EL (cell line): ENCODE measurements around the gene CMC2.

Source experiments
- DNase-seq: peaks from one replicate; pipeline ENCODE4 v3.0.0-alpha.2; 2016

Gene CMC2

DNA sequence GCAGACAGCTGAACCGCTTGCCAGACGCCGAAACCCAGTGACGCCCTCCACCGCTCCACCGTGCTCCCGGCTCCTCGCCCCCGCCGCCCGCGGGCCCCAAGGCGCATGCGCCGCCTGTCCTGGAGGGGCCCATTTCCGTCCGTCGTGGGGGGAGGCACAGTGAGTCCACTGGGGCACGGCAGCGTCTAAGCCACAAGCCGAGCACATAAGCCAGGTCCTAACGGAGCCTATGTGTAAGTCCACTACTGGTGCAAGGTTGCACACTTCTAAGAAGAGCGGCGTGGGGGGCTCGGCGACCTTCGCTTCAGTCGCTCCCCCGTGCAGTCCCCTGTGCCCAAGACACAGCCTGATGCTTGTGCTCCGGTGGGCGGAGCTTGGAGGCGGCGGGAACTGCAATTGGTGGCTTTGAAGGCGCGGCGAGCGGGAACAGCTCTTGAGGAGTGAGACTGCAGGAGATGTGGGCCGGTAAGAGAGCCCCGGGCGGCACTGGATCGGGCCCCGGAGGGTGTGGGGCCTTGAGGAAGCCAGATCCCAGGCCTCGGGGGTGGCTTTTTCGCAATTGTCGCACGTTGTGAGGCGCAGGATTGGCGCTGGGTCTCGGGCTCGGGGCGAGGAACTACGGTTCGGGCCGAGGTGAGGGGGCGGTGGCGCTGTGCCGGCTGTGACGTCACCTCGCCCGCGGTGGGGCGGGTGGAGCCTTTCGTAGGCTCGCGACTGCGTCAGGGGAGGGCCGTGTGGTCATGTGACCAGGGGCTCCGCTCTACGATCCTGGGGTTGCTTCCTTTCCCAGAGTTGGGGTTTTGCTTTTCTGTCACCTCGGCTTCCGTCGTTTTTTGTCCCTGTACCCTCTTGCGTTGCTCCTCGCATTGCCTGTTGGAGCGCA lies at the start of gene CMC2, which contains the start of gene CENPN:
Gene CMC2 (minus strand): TSS at position 73 of the 883 bp plus-strand sequence. CDS start 9,491 bp downstream, outside the sequence.
Gene CENPN (plus strand): TSS at position 402 of the 883 bp plus-strand sequence. CDS start 4,726 bp downstream, outside the sequence.
- DNase-seq = peak; percentile 98

DNA sequence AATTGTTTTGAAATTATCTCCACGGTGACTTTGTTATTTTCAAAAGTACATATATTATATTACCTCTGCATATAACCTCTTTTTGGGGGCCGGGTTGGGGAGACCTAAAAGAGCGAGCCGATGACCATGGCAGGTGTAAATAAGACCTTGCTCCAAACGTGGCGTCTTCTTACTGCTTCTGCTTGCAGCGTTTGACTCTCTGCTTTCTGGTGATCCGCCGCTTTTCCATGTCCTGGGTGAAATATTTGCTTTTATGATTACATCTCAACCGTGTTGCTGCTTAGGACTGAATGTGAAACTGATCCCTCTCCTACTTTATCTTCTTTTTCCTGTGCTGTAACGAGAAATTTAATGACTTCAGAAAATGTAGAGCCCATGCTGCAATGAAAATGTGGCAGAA lies 47.1 kb upstream of the CMC2 start:
- no peak for DNase-seq

DNA sequence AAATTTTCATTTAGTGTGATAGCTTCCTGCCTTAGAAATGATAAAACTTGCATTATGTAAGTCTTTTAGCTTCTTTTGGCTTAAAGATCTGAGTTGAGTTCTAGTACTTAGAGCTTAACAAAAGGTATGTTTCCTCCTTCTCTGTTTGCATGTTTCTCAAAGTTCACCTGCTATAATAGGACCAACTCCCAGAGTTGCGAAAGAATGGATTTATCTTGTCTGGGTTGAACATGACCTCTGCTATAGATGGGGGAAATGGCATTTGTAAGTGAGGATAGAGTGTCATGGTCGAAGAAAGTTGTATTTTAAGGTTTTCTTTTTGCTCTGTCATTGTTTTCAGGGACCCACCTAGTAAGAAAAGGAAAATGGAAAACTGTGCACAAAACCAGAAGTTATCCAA lies 36.1 kb upstream of the CMC2 start:
- DNase-seq = no peak

DNA sequence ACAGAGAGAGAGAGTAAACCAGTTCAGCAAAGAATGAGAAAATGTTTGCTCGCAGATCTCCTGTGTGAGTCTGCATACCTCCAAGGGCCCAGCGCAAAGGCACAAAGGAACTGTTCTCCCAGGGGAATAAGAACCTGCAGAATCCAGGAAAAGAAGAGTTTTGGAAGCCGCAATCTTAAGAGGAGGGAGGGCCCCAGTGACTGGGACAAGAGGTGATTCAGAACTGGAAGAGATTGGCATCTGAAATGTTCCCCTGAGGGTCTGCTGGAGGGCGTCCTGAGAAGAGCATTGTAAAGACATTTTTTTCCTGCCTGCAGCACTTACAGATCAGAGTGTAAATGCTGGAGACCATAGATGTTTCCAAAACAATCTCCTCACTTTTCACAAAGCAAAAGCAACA lies 35.0 kb upstream of the CMC2 start:
- DNase-seq = no peak

DNA sequence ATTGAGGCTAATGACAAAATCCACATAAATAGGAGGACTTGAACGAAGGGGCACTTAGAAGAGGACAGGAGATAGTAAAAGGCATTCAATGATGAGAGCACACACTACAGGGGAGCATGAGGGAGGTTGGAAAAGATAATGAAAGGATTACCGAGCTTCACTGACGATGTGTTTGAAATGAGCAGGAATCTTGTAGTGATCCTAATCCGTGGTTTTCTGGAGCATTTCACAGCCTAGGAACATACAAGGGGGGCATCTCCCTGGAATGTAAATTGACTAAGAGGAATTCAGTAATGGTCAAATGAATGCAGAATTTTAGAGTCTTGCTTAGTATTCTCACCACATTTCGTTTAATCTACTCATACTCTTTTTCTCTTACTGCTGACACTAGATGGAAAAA lies 34.2 kb upstream of the CMC2 start:
- DNase-seq = no peak

DNA sequence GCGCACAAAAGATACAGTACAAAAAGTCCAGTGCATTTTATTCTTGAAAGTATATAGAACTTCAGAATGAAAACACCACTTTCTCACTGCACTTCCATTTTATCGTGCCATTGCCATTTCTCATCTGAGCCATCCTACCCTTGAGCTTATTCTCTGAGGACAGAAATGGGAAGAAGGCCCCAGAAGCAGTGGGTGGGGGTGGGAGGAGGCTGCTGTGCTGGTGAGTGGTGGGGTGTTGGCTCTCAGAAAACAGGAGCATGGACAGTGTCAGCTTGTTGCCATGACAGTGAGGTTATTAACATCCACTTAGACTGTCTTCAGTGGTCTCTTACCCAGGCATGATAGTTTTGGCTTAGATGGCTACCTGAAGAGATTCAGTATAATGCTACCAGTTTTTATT lies 33.4 kb upstream of the CMC2 start:
- no peak for DNase-seq

DNA sequence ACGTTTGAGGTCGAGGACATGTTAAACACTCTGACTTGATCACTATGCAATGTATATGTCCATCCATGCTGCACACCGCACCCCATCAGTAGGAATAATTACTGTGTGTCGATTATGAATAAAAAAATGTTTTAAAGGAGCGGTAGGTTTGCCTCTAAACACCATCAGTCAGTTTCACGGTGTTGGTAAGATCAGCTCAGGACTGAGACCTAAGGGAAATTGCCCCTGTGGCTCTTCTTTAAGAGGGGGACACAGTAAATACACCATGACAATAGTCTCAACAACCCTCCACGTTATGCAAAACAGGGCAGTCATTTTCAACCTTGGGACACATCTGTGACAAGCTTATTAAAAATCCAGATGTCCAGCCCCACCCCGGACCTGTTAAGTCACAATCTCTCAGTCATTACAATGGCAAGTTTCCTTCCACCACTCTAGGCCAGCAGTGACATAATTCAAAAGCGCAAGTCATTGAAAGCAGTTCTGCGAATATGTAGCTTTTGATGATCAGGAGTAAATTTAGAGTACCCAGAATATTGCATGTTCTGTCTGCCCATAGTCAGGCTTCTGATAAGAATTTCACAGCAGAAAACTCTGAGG lies 30.2 kb upstream of the CMC2 start:
- peak; percentile 6 for DNase-seq

DNA sequence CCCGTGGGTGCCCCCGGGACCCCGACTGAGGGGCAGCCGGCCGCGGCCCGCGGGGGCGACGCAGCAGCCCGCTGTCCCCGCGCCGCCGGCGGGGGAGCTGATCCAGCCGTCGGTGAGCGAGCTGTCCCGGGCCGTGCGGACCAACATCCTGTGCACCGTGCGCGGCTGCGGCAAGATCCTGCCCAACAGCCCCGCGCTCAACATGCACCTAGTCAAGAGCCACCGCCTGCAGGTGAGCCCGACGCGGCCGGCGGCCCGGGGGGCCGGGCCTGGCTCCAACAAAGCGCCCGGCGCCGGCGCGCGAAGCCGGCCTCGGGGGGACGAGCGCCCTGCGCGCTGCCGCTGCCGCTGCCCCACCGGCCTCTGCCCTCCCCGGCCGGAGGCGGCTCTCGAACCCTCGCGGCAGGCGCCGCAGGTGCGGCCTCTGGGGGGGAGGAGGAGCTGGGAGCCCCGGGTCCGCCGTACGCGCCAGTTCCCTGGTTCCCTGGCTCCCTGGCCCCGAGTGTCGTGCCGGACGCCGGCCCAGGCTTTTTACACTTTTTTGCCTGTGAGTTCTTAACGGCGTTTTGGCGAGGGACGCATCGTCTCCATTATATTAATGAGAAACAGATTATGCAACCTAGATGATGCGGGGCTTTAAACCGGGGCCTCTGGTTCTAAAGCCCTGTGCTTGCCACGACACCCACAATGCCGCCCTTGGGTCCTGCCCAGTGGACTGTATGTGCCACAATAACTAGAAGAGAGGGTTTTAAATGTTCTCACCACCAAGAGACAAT lies 29.5 kb upstream of the CMC2 start:
- DNase-seq = peak; percentile 48

DNA sequence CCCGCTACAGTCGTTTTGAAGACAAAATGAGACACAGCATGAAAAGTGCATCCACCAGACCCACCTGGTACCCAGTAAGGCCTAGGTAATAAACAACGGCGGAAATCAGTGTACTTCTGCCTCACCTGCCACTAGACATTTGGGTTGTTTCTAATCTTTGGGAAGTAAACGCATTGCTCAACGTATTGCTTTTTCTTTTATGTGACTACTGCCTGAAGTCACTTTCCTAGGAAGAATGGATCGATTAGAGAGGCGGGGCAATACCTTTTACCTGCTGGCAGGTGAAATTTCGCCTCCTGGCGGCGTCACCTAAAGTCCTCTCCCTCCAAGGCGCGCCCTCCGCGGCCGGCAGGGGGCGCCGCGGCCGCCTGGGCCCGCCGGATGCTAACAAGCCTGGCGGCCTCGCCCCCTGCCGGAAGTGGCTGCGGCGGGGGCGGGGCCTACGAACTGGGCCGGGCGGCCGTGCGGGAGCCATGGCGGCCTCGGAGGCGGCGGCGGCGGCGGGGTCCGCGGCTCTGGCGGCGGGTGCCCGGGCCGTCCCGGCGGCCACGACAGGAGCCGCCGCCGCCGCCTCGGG lies 28.8 kb upstream of the CMC2 start, which contains the start of gene ATMIN:
Gene ATMIN (plus strand): TSS at position 445 of the 577 bp plus-strand sequence. CDS start 29 bp downstream, at position 474.
- DNase-seq = peak; percentile 81

DNA sequence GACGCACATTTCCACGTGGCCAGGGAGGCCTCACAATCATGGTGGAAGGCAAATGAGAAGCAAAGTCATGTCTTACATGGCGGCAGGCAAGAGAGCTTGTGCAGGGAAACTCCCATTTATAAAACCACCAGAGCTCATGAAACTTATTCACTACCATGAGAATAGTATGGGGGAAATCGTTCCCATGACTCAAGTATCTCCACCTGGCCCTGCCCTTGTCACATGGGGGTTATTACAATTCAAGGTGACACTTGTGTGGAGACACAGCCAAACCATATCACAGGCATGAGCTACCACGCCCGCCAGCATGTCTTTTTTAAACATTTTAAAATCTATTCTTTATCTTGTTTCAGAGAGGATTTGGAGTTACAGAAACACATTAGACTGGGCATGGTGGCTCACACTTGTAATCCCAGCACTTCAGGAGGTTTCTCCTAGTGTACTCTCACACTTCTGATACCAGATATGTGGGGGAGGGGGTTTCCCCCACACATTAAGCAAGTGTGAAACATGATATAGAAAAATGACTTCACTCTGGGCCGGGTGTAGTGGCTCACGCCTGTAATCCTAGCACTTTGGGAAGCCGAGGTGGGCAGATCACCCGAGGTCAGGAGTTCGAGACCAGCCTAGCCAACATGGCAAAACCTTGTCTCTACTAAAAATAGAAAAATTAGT lies 23.4 kb upstream of the CMC2 start:
- DNase-seq = no peak

DNA sequence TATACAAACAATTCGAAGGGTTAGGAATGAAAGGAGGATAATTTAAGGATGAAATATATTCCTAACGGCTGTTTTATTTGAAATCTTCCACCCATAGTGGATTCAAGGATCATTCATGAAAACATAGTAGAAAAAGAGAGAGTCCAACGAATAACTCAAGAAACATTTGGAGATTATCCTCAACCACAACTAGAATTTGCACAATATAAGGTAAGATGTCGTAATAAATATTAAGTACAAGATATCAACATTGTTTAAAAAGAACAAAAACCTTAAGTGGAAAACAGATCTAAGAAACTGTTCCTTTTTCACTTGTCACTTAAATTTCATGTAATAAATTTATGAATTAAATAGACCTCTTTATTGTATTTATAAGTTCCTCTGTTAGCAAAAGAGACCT lies 19.7 kb upstream of the CMC2 start:
- DNase-seq = no peak

DNA sequence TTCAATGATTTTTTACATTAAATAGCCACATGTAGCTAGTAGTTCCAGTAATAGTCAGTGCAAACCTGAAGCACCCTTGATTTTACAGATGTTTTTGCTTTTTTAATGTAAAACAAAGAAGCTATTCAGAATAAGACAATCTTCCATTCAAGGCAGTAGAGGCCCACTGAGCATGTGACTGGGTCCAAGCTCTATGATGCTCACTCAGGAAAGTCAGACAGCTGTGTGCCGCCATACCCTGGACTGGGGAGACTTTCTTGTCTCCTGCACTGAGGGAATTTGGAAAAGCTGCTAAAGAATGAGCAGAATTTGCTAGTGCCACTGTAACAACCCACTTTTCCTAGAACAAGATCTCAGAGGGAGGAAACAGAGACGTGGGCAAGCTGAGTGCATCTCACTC lies 11.8 kb upstream of the CMC2 start:
- DNase-seq = no peak

DNA sequence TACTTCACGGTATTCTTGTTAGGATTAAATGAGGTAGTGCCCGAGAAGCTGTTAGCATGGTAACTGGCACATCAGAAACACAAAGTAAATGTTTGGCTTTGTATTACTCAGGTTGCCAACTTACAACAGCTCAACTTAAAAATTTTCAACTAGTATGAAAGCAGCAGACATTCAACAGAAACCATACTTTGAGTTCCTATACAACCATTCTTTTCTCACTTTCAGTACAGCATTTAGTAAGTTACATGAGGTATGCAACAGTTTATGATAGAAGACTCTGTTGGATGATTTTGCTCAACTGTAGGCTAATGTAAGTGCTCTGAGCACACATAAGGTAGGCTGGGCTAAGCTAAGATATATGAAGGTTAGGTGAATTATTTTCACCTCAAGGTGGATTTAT lies 8.0 kb upstream of the CMC2 start:
- no peak for DNase-seq

DNA sequence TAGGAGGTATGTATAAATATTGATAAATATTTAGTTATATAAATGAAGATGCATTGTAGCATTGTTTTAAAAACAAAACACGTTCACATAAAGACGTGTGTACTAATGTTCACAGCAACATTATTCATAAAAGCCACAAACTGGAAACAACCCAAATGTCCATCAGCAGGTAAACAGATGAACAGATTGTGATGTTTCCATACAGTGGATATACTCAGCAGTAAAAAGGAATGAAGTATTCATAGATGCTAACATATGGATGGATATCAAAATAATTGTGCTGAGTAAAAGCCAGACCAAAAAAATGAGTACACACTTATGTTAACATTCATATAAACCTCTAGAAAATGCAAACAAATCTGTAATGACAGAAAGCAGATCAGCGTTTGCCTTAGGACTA lies 6.3 kb upstream of the CMC2 start:
- no peak for DNase-seq

DNA sequence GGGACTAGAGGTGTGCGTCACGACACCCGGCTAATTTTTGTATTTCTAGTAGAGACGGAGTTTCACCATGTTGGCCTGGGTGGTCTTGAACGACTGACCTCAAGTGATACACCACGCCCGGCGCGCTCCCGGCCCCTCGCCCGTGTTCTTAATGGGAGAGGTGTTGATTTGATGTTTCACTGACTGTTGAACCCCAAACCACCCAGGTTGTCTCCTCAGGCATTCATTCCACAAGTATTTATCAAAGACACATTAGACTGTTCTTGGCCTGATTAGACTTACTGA lies 1.8 kb upstream of the CMC2 start:
- no peak for DNase-seq

DNA sequence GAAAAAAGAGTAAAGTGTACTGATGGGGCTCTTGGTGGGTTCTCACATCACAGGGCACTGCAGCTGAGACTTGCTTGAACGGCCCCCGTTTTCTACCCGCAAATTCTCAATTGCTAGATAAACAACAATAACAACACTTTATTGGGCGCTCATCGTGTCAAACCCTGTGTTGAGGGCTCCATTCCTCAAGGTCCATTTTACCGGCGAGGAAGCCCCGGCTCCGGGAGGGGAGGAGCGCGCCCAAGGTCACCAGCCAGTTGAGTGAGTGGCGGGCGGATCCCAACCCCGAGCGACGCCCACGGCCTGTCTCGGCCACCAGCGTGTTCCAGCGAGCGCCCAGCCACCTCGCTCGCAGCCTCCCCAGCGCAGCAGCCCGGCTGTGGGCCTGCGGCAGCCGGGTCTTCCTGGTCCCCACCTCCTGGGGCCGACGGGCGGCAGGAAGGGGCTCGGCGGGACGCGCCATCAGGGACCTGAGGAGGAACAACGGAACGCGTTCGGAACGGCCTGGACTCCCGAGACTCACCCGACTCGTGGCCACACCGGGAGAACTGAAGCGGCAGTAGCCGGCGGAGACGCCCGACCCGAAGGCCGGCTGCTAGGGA lies 373 bp downstream of the CMC2 start:
- peak; percentile 61 for DNase-seq

DNA sequence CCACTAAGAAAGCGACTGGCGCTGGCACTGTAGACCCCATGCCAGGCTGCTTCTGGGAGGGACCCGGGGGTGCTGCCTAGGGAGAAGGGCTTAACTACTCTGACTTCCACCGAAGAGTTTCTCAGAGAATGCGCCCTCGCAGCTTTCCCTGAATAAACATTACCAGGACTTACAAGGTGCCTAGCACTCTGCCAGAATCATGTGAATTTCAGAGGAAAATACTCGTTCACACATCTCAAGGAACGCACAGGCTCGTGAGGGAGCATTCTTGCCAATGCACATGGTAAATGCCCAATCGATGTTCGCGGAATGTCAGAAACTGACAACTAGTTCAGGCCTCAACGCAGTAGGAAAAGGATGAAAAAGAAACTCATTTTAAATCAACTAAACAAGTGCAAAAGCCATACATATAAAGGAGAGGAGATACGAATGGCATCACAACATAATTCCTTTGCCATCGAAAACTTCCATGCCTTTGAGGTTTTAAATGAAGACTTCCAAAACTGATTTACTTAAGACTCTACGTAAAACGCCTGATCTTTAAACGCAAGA lies 999 bp downstream of the CMC2 start:
- DNase-seq = peak; percentile 19

DNA sequence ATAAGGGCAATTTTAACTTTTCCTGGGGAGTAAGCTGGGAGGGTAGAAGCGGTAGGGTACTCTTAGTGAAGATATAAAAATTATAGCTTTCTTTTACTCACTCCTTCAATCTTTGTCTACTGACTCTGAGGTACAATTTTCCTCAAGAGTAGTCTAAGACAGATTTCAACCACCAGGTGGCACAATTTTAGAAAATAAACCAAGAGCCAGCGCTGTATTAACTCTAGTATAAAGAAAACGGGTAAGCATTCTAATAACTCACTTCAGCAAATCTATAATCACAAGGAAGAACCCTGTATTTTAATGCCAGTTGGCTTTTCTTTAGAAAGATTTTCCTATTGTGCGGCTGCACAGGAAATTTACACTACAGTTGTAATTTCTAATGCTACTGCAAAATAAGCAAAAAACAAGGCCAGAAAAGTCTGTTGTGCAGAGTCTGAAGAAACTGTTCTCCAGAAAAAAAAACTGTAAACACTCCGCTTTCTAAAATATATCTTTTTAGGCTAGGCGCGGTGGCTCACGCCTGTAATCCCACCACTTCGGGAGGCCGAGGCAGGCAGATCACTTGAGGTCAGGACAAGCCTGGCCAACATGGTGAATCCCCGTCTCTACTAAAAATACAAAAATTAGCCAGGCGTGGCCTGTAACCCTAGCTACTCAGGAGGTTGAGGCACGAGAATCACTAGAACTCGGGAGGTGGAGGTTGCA lies 1.9 kb downstream of the CMC2 start:
- DNase-seq = peak; percentile 69

DNA sequence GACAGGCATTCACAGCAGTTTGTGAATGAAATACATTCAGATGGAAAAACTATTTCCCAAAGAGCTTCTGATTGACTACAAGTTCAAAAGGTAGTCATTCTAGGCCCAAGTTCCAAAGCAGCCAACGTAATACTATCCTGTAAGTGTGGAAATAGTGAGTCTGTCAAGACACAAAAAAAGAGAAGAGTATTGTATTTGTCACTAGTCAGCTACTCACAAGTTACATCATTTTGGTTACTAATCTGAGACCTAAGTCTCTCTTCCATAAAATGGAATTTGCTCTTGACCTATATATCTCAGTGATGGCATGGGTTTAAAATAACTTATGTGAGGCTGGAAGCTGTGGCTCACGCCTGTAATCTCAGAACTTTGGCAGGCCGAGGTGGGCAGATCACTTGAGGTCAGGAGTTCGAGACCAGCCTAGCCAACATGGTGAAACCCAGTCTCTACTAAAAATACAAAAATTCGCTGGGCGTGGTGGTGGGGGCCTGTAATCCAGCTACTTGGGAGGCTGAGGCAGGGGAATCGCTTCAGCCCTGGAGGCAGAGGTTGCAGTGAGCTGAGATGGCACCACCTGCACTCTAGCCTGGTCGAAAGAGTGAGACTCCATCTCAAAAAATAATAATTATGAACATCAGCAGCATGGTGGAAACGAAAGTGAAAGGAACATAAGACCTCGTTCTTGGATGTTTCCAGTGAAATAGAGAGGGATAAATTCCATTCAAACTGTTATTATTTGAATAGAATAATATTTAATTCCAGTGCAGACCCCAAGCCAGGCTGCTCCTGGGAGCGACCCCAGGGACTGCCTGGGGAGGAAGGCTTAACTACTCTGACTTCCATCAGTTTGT lies 2.9 kb downstream of the CMC2 start:
- peak; percentile 8 for DNase-seq

DNA sequence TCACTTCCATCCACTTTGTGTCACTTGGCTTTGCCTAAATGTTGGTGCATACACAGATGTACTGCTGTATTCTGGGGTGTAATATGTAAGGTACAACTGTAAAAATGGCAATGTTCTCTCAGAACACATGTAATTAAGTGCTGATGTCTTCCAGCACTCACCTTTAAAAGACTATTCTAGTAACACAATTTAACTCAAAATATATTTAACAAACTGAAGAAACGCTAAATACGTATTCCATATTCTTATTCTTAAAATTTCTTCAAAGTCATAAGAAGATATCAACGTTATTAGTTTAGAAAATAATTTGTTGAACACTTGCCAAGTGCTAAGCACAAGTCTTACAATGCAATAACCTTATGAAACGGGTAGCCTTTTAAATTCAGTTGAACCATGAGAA lies 3.6 kb downstream of the CMC2 start:
- no peak for DNase-seq
